ENCODE measurements around the gene TPCN2. TPM values are rescaled to one million over a fixed set of nuclear protein-coding genes. Genes with fewer than 3 reads are reported as not detected.

The TPCN2 gene
- total and polyA plus RNA-seq, 2 of the 8 experiments (the other 6 are each of a cell fraction or from before 2014, with no cell fraction given), result 9.7 to 18.6 TPM

- H4K20me1 ChIP-seq (replicated peaks in 1 of 2; ENCODE audit: control insufficient read depth in 1 of 2, insufficient read depth in 2 of 2, low read length in 2 of 2), result peaks cover 3 to 11% of the 10 kb centered on the region in 2 experiments
- H3K27ac ChIP-seq (ENCODE audit: low read depth, low read length), result no peak overlapping the region
- H2BK12ac ChIP-seq (ENCODE audit: low read depth, low read length), result no peak overlapping the region
Measured at GRCh38 chr11:69087133-69087524, 38.4 kb downstream of the TPCN2 start.

More at GRCh38 chr11:69087133-69087524, 38.4 kb downstream of the TPCN2 start:
- Histone ChIP-seq H4K91ac (replicated peaks; ENCODE audit: insufficient read length, low read length) (no peak overlapping the region), H2AK5ac (ENCODE audit: low read depth, low read length) (no peak overlapping the region), H3K79me1 (ENCODE audit: low read depth, low read length) (no peaks in the 10 kb centered on the region; the same call in 1 of the 2 replicates), H4K5ac (ENCODE audit: insufficient read length, low read depth, low read length) (no peak overlapping the region), H4K8ac (ENCODE audit: extremely low read depth, insufficient read depth, low read length) (no peak overlapping the region), H2BK20ac (ENCODE audit: low read length) (no peak overlapping the region), H3K9ac (replicated peaks in 1 of 4; ENCODE audit: extremely low read depth in 1 of 4, low read depth in 3 of 4, low read length in 3 of 4) (no peak overlapping the region), H2BK5ac (ENCODE audit: low read depth, low read length) (no peak overlapping the region), H3K79me2 (ENCODE audit: control insufficient read depth in 1 of 2, insufficient read depth in 2 of 2, low read length in 2 of 2) (no peaks in the 10 kb centered on the region), H3K56ac (replicated peaks; ENCODE audit: insufficient read length, low read depth, low read length) (no peak overlapping the region), H3K9me3 (ENCODE audit: insufficient read depth in 2 of 2, low read depth in 1 of 2, low read length in 1 of 2) (0 out of 4 replicates have a peak, but pooled peaks cover 0 to 3% of the 10 kb centered on the region in 2 experiments), H2AFZ (ENCODE audit: low read length) (no peak overlapping the region), H3K27me3 (replicated peaks in 1 of 4; ENCODE audit: control insufficient read depth in 3 of 4, extremely low read depth in 1 of 4, insufficient read depth in 3 of 4, low read length in 3 of 4) (no peaks in the 10 kb centered on the region), H3K4me2 (ENCODE audit: insufficient read depth in 1 of 2, low read depth in 2 of 2, low read length in 2 of 2) (no peak overlapping the region), H3K23me2 (ENCODE audit: low read depth, low read length) (peaks cover under 1% of the 10 kb centered on the region; the same call in 1 of the 2 replicates), H3K23ac (ENCODE audit: insufficient read length) (no peak overlapping the region), H3K36me3 (ENCODE audit: control insufficient read depth in 2 of 4, insufficient read depth in 4 of 4, low read length in 3 of 4) (peaks cover 2 to 11% (median 4%) of the 10 kb centered on the region in 4 experiments; a peak in 5 of 8 replicates), H3K4me3 (ENCODE audit: extremely low read depth in 1 of 4, insufficient read depth in 2 of 4, low read depth in 3 of 4, low read length in 4 of 4) (no peak overlapping the region), H2BK15ac (ENCODE audit: low read length) (no peak overlapping the region), H3K14ac (ENCODE audit: insufficient read length) (no peak overlapping the region), H3K4me1 (replicated peaks in 1 of 4; ENCODE audit: control insufficient read depth in 3 of 4, insufficient read depth in 4 of 4, low read length in 3 of 4) (peaks cover 0 to 4% (median 0%) of the 10 kb centered on the region in 4 experiments; a peak in 2 of 7 replicates), H3K4ac (replicated peaks; ENCODE audit: insufficient read length, low read depth, low read length) (no peak overlapping the region), H2BK120ac (replicated peaks; ENCODE audit: low read depth, low read length) (no peak overlapping the region), H3K18ac (ENCODE audit: extremely low read depth, low read length) (no peak overlapping the region)
- POLR2A ChIA-PET (ENCODE audit: partially characterized antibody), result no interaction called here
- CTCF ChIA-PET (ENCODE audit: partially characterized antibody), result interaction anchor here (1.0 to 3.1 kb wide), 10 partner anchors 11 to 182 kb away, joined by 3 to 13 read pairs (median 4); no protein-coding TSS in a partner anchor
- WGBS, 2 experiments (ENCODE audit: extremely low coverage in 1 of 2, insufficient coverage in 1 of 2, insufficient read length in 1 of 2, insufficient replicate concordance in 2 of 2, low coverage in 1 of 2, low lambda C conversion rate in 2 of 2, missing lambda C conversion rate in 1 of 2), result 92% methylated on average over 7 of the region's 11 CpGs; no CpG with 5 or more reads in 1 of the 2 experiments
- FAIRE-seq, result no peak
- DNase-seq (ENCODE audit: low read depth in 1 of 2, low spot score in 2 of 2), result no peak
- TF ChIP-seq SIN3A (conservative IDR thresholded peaks at IDR 0.05 in 1 of 2, IDR thresholded peaks at IDR 0.05 in 1 of 2; ENCODE audit: low read depth in 1 of 2, low read length in 2 of 2) (no peak), CHD2 (IDR thresholded peaks at IDR 0.05; ENCODE audit: low read length) (no peak)
